Nephron progenitor cell (in vitro differentiated cells): Measurements from ENCODE around the gene SCIMP.
"Not testable (repeated sequence)": the region's sequence is repeated elsewhere in the genome, so short reads cannot be mapped to it uniquely, and the experiment has no call there.

Source experiments
- DNase-seq: peaks from one replicate; pipeline ENCODE4 v3.0.0; 2021
- H3K27ac Mint-ChIP-seq: 2 replicates; pipeline ENCODE4 v1.8.0; 2021; ENCODE audit warnings: mild to moderate bottlenecking, moderate library complexity, mixed read lengths
- H3K27me3 Mint-ChIP-seq: 2 replicates; pipeline ENCODE4 v1.8.0; 2021; ENCODE audit warnings: mild to moderate bottlenecking, low read depth, mixed read lengths; ENCODE audit not compliant: poor library complexity
- H3K36me3 Mint-ChIP-seq: 2 replicates; pipeline ENCODE4 v1.8.0; 2021; ENCODE audit warnings: low read depth, mixed read lengths
- H3K4me1 Mint-ChIP-seq: 2 replicates; pipeline ENCODE4 v1.8.0; 2021; ENCODE audit warnings: mixed read lengths
- H3K4me3 Mint-ChIP-seq: 2 replicates; pipeline ENCODE4 v1.8.0; 2021; ENCODE audit warnings: mild to moderate bottlenecking, moderate library complexity, mixed read lengths
- H3K9me3 Mint-ChIP-seq: 2 replicates; pipeline ENCODE4 v1.8.0; 2021; ENCODE audit warnings: mild to moderate bottlenecking, moderate library complexity, mixed read lengths
- CTCF ChIP-seq: fragments of 200-600 bp; sonication (generic); IDR thresholded peaks from 2 replicates; pipeline ENCODE4 v1.5.0; 2021; ENCODE audit warnings: antibody characterized with exemption

SCIMP gene

GRCh38 chr17:5164436-5164835 lies 70.2 kb downstream of the SCIMP start:
- H3K9me3 Mint-ChIP-seq = no peaks in the 10 kb centered on the region
- no peak overlapping the region for H3K4me3 Mint-ChIP-seq

GRCh38 chr17:5161793-5162192 lies 72.9 kb downstream of the SCIMP start:
- not testable (repeated sequence) for H3K36me3 Mint-ChIP-seq, DNase-seq, H3K4me3 Mint-ChIP-seq, H3K9me3 Mint-ChIP-seq, H3K4me1 Mint-ChIP-seq, H3K27ac Mint-ChIP-seq
- H3K27me3 Mint-ChIP-seq = peaks cover 45% of the 10 kb centered on the region

More at GRCh38 chr17:5164436-5164835, 70.2 kb downstream of the SCIMP start:
- peaks cover 21% of the 10 kb centered on the region for H3K27me3 Mint-ChIP-seq
- H3K27ac Mint-ChIP-seq = no peak overlapping the region
- no peaks in the 10 kb centered on the region for H3K4me1 Mint-ChIP-seq
- DNase-seq = no peak
- H3K36me3 Mint-ChIP-seq = no peaks in the 10 kb centered on the region
- TF ChIP-seq CTCF = no peak

GRCh38 chr17:5160702-5161101 lies 74.0 kb downstream of the SCIMP start:
- DNase-seq, H3K9me3 Mint-ChIP-seq, H3K27ac Mint-ChIP-seq, H3K4me3 Mint-ChIP-seq, H3K36me3 Mint-ChIP-seq, H3K4me1 Mint-ChIP-seq: not testable (repeated sequence)
- peaks cover 51% of the 10 kb centered on the region for H3K27me3 Mint-ChIP-seq
